ENCODE results near the gene IL1R2.

IL1R2 gene

DNA sequence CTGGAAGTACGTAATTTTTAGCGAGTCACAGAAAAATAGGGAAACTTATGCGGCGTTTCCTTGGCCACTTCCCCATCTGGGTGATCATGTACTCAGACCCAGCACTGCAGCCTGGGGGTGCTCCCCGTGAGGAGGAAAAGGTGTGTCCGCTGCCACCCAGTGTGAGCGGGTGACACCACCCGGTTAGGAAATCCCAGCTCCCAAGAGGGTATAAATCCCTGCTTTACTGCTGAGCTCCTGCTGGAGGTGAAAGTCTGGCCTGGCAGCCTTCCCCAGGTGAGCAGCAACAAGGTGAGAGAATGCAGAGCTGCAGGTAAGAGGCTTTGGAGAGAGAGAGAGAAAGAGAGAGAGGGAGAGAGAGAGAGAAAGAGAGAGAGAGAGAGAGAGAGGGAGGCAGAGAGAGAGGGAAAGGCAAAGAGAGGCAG lies at the start of gene IL1R2:
Gene IL1R2, plus strand, starts transcription at position 240 of the 425 bp plus-strand sequence. CDS start 16,616 bp downstream, outside the sequence.
- DNase-seq = no peak

GRCh38 chr2:101942851-101943250 lies 48.9 kb upstream of the IL1R2 start:
- no peak for DNase-seq

- no peak for DNase-seq
These were observed 45.3 kb upstream of the IL1R2 start for GRCh38 chr2:101946372-101947039.

GRCh38 chr2:101947374-101947773 lies 44.4 kb upstream of the IL1R2 start:
- DNase-seq = no peak

DNA sequence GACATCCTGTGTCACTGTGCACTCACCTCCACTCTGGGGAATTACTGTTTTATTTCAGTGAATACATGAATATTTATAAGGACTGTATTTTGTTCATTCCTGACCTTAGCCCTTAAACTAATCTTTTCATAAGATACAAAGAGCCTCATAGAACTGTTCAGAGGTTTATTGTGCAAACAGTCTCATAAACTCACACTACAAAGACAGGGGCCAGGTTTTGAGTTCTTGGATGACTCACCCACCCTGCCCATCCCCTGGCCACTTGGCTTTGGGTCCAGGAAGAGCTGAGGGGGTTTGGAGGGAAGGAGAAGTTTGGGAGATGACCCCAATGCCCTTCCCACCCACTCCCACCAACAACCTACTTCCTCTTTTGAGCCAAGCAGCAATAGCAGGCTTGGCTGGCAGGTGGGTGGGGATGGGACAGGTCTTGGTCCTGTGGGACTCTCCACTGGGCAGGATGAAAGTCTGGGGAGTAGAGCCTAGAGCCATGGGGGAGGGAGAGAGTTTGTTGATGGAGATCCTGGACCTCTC lies 43.1 kb upstream of the IL1R2 start:
- no peak for DNase-seq

DNA sequence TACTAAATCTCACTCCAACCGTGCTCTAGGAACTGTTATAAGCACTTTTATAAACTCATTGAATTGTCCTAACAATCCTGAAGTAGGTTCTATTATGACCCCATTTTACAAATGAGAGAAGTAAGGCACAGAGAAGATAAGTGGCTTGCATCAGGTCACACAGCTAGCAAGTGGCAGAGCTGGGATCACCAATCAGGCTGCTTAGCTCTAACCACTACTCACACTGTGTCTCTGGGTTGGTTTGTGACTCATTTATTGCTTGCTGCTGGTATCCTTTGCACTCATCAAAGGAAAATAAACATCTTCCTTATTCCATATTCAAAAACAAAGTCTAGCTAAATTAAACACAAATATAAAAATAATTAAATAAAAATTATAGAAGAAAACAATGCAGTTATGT lies 42.5 kb upstream of the IL1R2 start:
- DNase-seq = no peak

- DNase-seq = no peak
These were observed 40.5 kb upstream of the IL1R2 start for GRCh38 chr2:101951296-101951695.

GRCh38 chr2:101952551-101952950 lies 39.2 kb upstream of the IL1R2 start:
- DNase-seq = no peak

- DNase-seq = no peak
These were observed 35.0 kb upstream of the IL1R2 start for GRCh38 chr2:101956465-101957438.

DNA sequence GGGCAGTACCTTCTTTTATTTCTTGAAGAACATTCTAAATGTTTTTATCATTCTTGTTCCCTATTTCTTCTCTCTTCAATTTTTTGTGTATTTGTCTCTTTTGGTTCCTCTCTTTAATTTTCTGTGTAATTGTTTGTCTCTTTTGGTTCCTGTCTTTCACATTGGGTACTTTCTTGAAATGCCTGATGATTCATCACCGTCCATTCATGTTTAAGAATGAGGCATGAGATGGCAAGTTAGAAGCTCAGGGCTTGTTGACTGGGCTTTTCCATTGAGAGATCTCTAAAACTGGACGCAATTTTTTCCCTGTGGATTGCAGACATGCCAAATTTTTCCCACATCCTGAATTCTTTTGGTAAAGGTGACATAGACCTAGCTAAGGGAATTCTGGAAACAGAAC lies 33.7 kb upstream of the IL1R2 start:
- DNase-seq = no peak

GRCh38 chr2:101960819-101961337 lies 30.9 kb upstream of the IL1R2 start:
- no peak for DNase-seq

DNA sequence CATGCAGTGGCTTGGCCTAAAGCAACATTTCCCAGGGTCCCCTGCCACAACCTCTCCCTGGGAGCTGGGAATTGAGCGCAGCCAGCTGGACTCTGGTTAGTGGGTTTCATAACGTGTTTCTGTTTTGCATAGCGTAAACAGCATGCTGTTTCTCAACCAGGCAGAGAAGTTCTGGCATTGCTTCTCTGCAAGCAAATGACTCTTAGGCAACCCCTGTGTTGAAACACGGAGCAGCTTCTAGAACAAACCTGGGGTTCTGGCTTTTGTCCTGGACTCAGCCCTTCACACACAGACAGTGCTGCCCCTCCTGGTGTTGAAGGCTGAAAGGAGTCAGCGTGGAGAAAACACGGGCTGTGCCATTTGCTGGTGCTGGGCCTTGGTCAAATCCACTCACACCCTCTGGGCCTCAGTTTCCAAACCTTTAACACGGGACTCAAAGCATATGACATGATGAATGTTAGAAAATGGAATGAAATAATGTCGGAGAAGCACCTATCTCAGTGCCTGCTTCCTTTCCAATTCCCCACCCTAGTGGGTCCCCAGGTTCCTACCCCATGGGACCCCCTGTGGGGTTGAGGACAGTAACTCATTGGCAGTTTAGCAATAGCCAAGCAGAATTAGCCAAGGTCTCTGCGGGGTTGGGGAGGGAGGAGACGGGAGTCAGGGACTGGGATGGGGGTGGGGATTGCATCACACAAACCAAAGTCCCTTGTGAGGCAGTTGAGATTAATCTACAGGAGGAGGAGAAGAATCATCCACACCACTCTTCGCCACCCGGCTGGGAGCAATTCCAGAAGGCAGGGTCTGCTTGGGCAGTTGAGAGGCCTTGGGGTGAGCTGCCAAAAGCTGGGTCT lies 30.2 kb upstream of the IL1R2 start:
- no peak for DNase-seq

DNA sequence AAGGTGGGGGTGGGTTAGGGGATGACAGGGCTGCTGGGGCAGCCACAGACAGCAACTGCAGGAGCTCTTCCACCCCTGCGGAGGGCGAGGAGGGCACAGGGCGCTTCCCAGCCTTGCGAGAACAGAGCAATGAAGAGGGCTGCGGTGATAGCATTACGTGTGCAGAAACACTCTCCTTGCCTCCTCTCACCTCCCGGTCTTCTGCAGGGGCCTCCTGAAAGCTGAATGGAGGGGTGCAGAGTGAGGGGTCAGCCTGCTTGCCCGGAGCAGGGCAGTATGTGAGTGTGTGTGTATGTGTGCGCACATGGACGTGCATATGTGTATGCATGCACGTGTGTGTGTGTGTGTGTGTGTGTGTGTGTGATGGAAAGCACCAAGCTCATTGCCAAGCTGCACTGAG lies 29.5 kb upstream of the IL1R2 start:
- DNase-seq = no peak

GRCh38 chr2:101963198-101963597 lies 28.6 kb upstream of the IL1R2 start:
- no peak for DNase-seq

DNA sequence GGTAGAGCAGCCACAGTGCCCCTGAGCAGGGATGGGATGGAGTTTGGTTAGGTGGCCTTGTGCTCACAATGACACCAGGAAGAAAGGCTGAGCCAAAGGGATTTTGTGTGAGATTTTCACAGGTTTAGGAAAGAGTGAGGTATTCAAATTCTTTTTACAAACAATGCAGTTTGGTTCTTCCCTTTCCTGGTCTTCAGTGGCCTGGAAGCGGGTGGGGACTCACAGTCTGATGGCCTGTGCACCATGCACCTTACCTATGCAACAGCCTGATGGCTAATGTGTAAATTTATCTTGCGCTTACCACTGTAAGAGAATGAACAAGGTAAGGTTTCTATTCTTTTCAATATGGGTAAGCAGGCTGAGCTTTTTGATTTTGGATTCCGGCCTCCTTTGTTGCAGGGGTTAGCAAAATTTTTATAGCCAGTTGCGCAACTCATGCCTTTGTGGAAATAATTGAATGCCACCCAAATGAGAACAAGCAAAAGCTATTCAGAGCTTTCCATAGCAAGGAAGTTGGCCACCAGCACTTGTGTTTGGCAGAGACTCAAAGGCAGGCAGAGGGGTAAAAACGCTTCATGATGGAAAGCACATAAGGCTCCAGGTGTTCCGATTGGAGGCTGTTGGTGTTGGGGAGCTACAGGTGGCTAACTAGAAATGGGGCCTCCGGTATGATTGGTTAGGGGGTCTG lies 23.8 kb upstream of the IL1R2 start:
- DNase-seq = no peak

DNA sequence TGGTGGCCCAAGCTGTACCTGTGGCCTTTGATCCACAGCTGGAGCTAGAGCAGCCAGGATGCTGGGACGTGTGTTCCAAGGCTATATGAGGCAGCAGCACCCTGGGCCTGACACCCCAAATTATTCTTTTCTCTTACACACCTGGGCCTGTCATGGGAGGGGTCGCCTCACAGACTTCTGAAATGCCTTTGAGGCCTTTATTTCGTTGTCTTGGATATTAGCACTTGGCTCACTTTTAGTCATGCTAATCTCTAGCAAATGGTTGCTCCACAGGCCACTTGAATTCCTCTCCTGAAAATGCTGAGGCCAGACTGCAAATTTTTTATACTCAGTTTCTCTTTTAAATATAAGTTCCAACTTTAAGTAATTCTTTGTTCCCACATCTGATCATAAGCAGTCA lies 22.0 kb upstream of the IL1R2 start:
- no peak for DNase-seq

DNA sequence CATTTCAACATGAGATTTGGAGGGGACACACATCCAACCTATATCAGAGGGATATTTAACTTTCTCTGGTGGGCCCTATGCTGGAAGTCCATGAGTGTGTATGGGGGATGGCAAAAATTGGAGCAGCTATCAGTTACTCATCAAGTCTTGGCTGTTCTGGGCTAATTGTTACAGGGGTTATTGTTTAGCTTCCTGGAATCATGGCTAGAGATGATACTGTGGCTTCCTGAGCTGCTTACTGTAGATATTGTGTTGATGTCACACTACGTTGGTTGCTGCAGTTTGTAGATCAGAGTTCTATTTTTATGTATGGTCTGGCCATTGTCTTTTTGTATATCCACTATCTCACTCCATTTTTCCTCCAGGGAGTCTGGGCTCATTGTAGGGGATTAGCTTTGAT lies 20.9 kb upstream of the IL1R2 start:
- no peak for DNase-seq

GRCh38 chr2:101971836-101972235 lies 19.9 kb upstream of the IL1R2 start:
- no peak for DNase-seq

DNA sequence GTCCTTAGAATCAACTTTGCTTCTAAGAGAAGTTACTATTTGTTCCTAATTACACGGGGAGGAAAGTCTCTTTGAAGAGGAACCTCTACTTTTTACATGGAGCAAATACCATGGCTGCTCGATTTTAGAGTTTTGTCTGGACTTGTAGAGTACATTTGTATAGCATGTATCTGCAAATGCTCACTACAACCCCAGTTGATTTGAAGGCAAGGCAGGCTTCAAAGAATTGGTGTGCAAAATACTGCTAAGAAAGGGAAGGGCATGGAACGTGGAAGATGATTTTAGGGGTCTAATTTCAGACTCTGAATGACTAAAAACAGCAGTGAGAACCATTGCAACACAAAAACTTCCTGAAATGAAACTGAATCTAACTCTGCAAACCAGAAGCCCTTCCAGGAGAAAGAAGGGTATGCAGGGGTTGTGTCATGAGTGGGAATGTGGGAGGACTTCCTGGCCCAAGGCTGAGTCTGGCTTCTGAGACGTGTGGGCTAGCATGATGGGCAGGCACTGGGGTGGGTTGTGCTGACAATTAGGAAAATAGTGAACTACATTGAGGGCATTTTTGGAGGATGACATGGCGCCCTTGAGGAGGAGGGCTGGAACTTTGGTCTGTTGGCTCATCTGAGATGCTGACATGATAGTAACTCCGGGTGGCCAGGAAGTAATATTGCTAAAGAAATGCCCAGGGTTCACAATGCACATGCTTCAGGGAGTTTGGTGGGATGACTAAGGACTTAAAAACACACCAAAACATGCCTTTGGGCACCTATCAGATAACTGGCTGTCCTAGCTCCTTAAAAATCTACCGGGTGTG lies 18.9 kb upstream of the IL1R2 start:
- DNase-seq = no peak

GRCh38 chr2:101974663-101975062 lies 17.1 kb upstream of the IL1R2 start:
- DNase-seq = no peak

All from NCI-H1694 (cell line).